ENCODE data around the gene HOXD11. TPM values are rescaled to one million over a fixed set of nuclear protein-coding genes. Genes with fewer than 3 reads are reported as not detected.

The HOXD11 gene
- total RNA-seq, 1 donor from 2014 or later, result not detected

DNA sequence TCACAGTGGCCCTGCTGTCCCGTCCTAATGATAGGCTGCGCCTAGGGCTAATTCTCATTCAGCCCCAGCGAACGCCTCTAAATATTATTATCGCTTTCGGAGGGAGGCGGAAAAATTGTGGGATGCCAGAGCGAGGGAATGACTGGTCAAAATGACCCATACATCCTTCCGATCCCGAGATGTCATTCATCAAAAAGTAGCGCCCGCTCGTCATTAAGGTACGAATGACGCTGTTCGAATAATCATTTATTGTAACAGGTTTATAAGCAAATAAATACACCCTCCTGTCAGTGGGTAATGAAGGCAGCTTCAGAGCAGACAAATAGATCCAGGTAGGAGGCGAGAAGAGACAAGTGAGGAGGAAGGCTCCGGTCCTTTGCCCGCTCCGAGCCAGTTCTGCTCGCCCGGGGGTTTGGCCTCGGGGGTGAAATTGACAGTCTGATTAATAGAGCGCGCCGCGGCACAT, 23.3 kb upstream of the HOXD11 start, which contains the start of gene EVX2:
Gene EVX2, minus strand, starts transcription at position 167 of the 466 bp plus-strand sequence. CDS start 186 bp downstream, outside the sequence.
- no peak within 1 kb of the TSS for H3K4me3 ChIP-seq
- no peaks in the 10 kb centered on the region for H3K36me3 ChIP-seq
- ATAC-seq, result no peak
- no peak within 1 kb of the TSS for H3K27ac ChIP-seq
- H3K4me1 ChIP-seq, result peaks cover 10% of the 10 kb centered on the region
- peaks cover 97% of the 10 kb centered on the region for H3K27me3 ChIP-seq
- TF ChIP-seq, protein P1, sequence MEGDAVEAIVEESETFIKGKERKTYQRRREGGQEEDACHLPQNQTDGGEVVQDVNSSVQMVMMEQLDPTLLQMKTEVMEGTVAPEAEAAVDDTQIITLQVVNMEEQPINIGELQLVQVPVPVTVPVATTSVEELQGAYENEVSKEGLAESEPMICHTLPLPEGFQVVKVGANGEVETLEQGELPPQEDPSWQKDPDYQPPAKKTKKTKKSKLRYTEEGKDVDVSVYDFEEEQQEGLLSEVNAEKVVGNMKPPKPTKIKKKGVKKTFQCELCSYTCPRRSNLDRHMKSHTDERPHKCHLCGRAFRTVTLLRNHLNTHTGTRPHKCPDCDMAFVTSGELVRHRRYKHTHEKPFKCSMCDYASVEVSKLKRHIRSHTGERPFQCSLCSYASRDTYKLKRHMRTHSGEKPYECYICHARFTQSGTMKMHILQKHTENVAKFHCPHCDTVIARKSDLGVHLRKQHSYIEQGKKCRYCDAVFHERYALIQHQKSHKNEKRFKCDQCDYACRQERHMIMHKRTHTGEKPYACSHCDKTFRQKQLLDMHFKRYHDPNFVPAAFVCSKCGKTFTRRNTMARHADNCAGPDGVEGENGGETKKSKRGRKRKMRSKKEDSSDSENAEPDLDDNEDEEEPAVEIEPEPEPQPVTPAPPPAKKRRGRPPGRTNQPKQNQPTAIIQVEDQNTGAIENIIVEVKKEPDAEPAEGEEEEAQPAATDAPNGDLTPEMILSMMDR (IDR thresholded peaks at IDR 0.05), result no peak
- no peak for DNase-seq
- intact Hi-C loops (cut with DNase I), result no loop called here
- H3K9me3 ChIP-seq, result no peaks in the 10 kb centered on the region

DNA sequence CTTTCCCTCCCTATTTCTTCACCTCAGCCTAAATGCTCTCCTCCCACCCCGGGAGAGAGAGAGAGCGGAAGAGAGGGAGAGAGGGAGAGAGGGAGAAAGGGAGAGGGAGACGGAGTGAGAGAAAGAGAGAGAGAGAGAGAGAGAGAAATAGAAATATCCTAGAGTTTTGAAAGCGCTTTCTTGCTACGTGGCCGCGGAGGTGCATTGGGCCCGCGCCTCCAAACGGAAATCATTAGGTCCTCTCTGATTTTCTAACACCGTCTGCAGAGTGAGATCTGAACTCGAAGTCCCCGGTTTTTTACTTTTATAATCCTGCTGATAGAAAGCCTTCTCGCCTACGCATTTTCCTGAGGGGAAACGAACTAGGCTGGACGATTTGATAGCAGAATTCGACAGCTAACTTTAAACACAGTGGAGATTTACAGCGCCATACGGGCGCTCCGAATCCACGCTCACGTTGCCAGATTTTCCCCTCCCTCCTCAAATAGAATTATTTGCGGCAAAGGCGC, 22.4 kb upstream of the HOXD11 start:
- ATAC-seq (no peak), DNase-seq (no peak)
- no peaks in the 10 kb centered on the region for H3K9me3 ChIP-seq
- H3K4me3 ChIP-seq, result no peak overlapping the region
- TF ChIP-seq, protein P1 (IDR thresholded peaks at IDR 0.05), result no peak
- peaks cover 97% of the 10 kb centered on the region for H3K27me3 ChIP-seq
- H3K36me3 ChIP-seq, result no peaks in the 10 kb centered on the region
- intact Hi-C loops (cut with DNase I), result no loop called here
- no peak overlapping the region for H3K27ac ChIP-seq
- H3K4me1 ChIP-seq, result peaks cover 10% of the 10 kb centered on the region

DNA sequence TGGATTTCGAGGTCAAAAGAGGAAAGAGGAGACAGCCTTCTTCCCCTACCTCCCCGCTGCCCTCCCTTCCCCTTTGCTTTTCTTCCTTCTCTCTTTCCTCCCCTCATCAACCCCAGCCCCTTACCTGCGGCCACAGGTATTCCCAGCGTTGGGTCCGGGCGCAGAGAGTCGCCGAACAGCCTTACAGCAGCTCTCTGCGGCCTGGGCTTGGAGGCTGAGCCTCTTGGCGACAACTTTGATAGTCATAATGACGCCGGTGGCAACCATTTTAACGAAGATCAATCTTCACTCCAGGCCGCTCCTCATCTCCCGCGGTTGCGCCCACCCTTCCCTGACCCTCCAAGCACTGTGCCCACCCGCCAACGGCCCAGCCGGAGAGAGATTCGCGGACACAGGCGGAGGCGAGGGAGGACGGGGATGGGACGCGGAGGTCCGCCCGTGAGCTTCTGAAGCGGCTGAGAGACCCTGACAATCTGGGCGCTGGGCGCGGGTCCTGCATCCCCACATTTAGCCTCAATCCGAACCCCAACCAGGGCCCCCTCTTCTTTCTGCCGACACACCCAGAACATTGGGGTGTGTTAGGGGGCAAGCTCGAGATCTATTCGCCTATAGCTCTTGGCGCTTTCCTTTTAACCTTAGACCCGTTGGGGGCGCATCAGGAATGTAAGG, 21.8 kb upstream of the HOXD11 start:
- no peaks in the 10 kb centered on the region for H3K9me3 ChIP-seq
- H3K27me3 ChIP-seq, result peaks cover 99% of the 10 kb centered on the region
- H3K4me1 ChIP-seq, result peaks cover 10% of the 10 kb centered on the region
- no peaks in the 10 kb centered on the region for H3K36me3 ChIP-seq
- H3K4me3 ChIP-seq, result no peak overlapping the region
- TF ChIP-seq, protein P1 (IDR thresholded peaks at IDR 0.05), result no peak
- H3K27ac ChIP-seq, result no peak overlapping the region
- ATAC-seq, result no peak
- intact Hi-C loops (cut with DNase I), result no loop called here
- DNase-seq, result no peak

DNA sequence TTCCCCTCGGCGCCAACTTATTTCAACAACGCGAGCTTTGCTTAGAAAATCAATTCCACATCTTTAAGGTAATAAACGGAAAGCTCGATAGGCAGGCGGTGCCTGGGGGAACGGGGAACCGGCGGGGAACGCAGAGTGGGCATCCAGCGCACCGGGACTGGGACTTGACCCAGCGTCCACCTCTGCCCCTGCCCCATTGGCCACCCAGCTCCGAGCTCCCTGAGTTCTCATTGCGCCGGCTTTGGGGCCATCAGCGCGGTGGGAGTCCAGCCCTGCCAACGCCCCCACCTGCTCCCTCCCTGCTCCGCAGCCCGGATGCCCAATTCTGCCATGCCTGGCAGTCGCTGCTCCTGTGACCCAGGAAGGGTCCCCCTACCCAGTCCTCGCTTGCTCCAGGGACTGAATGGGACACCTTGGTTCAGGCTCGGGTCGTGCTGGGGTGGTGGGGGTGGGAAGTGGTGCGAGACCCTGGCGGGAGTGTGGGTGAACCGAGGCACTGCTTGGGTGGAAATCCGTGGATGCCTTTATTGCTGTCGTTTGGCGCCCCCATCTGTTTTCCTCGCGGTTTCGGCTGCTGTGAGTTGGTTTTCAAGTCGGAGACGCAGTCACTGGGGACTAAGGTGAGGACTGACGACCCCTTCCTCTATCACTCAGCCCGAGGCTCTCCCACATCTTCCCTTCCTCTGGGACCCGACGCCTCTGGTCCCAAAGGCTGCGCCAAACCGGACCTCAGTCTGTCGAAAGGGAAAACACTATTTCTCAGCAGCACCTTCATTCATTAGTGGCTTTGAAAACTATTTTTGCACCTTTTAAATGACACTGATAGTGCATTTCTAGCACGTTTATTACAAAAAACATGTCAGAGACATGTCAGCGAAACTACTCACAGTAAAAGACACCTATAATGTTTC, 21.0 kb upstream of the HOXD11 start:
- ATAC-seq (no peak), DNase-seq (peak; percentile 58)
- H3K4me3 ChIP-seq, result no peak overlapping the region
- H3K27me3 ChIP-seq, result peaks cover 100% of the 10 kb centered on the region
- intact Hi-C loops (cut with DNase I), result no loop called here
- no peaks in the 10 kb centered on the region for H3K36me3 ChIP-seq
- TF ChIP-seq, protein P1 (IDR thresholded peaks at IDR 0.05), result no peak
- no peaks in the 10 kb centered on the region for H3K9me3 ChIP-seq
- peaks cover 10% of the 10 kb centered on the region for H3K4me1 ChIP-seq
- H3K27ac ChIP-seq, result no peak overlapping the region

DNA sequence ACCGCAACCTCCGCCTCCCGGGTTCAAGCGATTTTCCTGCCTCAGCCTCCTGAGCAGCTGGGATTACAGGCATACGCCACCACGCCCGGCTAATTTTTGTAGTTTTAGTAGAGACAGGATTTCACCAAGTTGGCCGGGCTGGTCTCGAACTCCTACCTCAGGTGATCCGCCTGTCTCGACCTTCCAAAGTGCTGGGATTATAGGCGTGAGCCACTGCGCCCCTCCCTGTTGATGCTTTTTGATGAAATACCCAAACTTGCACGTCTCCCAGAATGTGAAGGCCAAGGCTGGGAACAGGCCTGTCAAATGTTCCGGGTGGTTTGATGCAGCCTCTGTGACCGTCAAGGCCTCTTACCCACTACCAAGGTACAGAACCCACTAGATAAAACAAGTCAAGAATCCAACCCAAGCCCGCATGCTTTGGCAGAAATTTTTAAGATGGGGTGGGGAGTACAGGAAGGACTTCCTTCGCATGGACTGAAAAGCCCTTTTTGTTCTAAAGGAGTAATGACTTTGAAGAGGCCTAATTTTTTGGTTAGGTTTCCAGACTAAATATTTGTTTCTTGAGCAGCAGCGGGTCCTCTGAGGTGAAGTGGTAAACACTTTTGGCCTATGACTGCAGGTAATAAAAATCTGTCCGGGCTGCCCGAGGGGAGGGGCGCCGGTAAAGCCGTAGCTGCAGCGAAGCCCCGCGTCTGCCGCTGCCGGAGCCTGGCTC, 19.6 kb upstream of the HOXD11 start:
- no peak for DNase-seq
- Histone ChIP-seq H3K4me1 (peaks cover 14% of the 10 kb centered on the region), H3K27ac (no peak overlapping the region), H3K36me3 (no peaks in the 10 kb centered on the region), H3K9me3 (no peaks in the 10 kb centered on the region), H3K27me3 (peaks cover 100% of the 10 kb centered on the region), H3K4me3 (no peak overlapping the region)
- TF ChIP-seq, protein P1 (IDR thresholded peaks at IDR 0.05), result no peak
- no peak for ATAC-seq
- intact Hi-C loops (cut with DNase I), result no loop called here

Measured in upper lobe of right lung (tissue), 1 donor.